ENCODE measurements around the gene SUMO4. TPM values are rescaled to one million over a fixed set of nuclear protein-coding genes. Genes with fewer than 3 reads are reported as not detected.
A peak's percentile ranks its signal among the peaks of the same experiment; 100 is the strongest.

The SUMO4 gene
- total RNA-seq (1.2 TPM), polyA plus RNA-seq (0.25 TPM)
- long read RNA-seq, donor 1: 0 reads
- long read RNA-seq, donor 2: 0 reads
- long read RNA-seq, donor 3: 0 reads
- long read RNA-seq, donor 4: 0 reads
- long read RNA-seq, donor 5: 0 reads
- long read RNA-seq, donor 6: 0 reads
- long read RNA-seq, donor 7: 0 reads
- long read RNA-seq, donor 8, partial matches to known transcripts: 0 of 1 reads
- long read RNA-seq, donor 8, other reads (novel, unspliced or antisense): 0 of 1 reads
- long read RNA-seq, donor 9: 0 reads
- long read RNA-seq, donor 10: 0 reads

GRCh38 chr6:149400050-149400449, at the start of gene SUMO4:
Gene SUMO4 (plus strand): TSS chr6:149400262. CDS start chr6:149400392, 130 bp downstream.
- Histone ChIP-seq H3K9me3 (ENCODE audit: control insufficient read depth in 2 of 2, insufficient read depth in 1 of 2, low read length in 1 of 2) (no peaks in the 10 kb centered on the region), H3K4me3 (ENCODE audit: low read length in 2 of 2) (no peak within 1 kb of the TSS), H3K36me3 (ENCODE audit: control insufficient read depth in 2 of 2, insufficient read depth in 2 of 2, low read length in 1 of 2) (peaks cover 8 to 58% of the 10 kb centered on the region in 2 donors), H3K27me3 (ENCODE audit: control insufficient read depth in 2 of 2, insufficient read depth in 1 of 2, low read length in 1 of 2) (no peaks in the 10 kb centered on the region), H3K4me1 (ENCODE audit: control insufficient read depth in 2 of 2, insufficient read depth in 2 of 2, low read length in 2 of 2) (no peaks in the 10 kb centered on the region), H3K27ac (ENCODE audit: low read depth in 1 of 2, low read length in 1 of 2) (no peak within 1 kb of the TSS)
- no peak for DNase-seq (ENCODE audit: low read depth in 6 of 9, low spot score in 9 of 9)
- WGBS: 99% methylated on average over 11 of the region's 11 CpGs

DNA sequence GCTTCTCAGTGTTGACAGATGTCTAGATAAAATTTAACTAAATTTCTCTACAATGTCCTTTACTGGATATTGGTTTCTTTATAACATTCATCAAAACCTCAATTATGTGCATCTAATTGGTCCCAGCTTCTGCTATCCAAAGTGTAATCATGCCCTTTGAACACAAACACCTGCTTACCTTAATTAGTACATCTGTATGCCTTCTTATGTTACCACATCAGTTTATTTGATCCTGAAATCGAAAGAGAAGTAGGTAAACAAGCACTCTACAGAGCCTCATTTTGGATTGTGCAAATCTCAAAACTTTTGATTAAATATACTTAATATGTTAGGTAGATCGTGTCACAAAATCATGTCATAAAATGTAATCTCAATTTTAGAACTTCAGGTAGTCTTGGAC, 46.1 kb upstream of the SUMO4 start:
- H3K4me3 ChIP-seq (ENCODE audit: low read length in 2 of 2): no peak overlapping the region
- WGBS: 55% methylated on average over 2 of the region's 2 CpGs
- H3K9me3 ChIP-seq (ENCODE audit: control insufficient read depth in 2 of 2, insufficient read depth in 1 of 2, low read length in 1 of 2): no peaks in the 10 kb centered on the region
- peaks cover 0 to 7% of the 10 kb centered on the region in 2 donors for H3K4me1 ChIP-seq (ENCODE audit: control insufficient read depth in 2 of 2, insufficient read depth in 2 of 2, low read length in 2 of 2)
- peak in 4 of 9 donors; percentile 23 to 54 (median 30) for DNase-seq (ENCODE audit: low read depth in 6 of 9, low spot score in 9 of 9)
- no peaks in the 10 kb centered on the region for H3K27me3 ChIP-seq (ENCODE audit: control insufficient read depth in 2 of 2, insufficient read depth in 1 of 2, low read length in 1 of 2)
- H3K36me3 ChIP-seq (ENCODE audit: control insufficient read depth in 2 of 2, insufficient read depth in 2 of 2, low read length in 1 of 2): peaks cover 0 to 3% of the 10 kb centered on the region in 2 donors
- no peak overlapping the region for H3K27ac ChIP-seq (ENCODE audit: low read depth in 1 of 2, low read length in 1 of 2)

DNA sequence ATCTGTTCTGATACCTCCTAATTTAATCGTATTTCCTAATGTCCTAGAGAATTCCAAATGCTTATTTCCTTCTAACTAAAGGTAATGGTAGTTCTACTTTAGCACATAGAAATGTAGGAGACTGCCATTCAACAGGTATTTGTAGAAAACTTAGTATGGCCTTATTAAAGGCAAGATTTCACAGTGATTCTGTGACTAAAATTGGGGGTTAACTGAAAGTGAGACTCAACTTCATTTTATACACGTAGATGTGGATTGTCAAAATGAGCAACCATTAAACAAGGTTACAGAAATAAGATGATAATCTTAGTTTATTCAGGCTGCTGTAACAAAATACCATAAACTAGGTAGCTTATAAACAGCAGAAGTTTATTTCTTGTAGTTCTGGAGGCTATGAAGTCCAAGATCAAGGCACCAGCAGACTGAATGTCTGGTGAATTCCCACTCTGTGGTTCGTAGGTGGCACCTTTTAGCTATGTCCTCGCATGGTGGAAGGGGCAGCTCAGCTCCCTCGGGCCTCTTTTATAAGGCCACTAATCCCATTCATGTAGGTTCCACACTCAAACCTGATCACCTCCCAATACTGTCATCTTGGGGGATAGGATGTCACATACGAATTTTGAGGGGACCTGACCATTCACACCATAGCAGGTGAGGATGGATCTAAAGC, 43.8 kb upstream of the SUMO4 start:
- Histone ChIP-seq H3K9me3 (ENCODE audit: control insufficient read depth in 2 of 2, insufficient read depth in 1 of 2, low read length in 1 of 2) (peaks cover 0 to 2% of the 10 kb centered on the region in 2 donors), H3K27ac (ENCODE audit: low read depth in 1 of 2, low read length in 1 of 2) (no peak overlapping the region), H3K4me1 (ENCODE audit: control insufficient read depth in 2 of 2, insufficient read depth in 2 of 2, low read length in 2 of 2) (peaks cover 0 to 12% of the 10 kb centered on the region in 2 donors), H3K36me3 (ENCODE audit: control insufficient read depth in 2 of 2, insufficient read depth in 2 of 2, low read length in 1 of 2) (peaks cover 0 to 6% of the 10 kb centered on the region in 2 donors), H3K4me3 (ENCODE audit: low read length in 2 of 2) (no peak overlapping the region), H3K27me3 (ENCODE audit: control insufficient read depth in 2 of 2, insufficient read depth in 1 of 2, low read length in 1 of 2) (no peaks in the 10 kb centered on the region)
- no peak for DNase-seq (ENCODE audit: low read depth in 6 of 9, low spot score in 9 of 9)
- WGBS: 96% methylated on average over 6 of the region's 6 CpGs

DNA sequence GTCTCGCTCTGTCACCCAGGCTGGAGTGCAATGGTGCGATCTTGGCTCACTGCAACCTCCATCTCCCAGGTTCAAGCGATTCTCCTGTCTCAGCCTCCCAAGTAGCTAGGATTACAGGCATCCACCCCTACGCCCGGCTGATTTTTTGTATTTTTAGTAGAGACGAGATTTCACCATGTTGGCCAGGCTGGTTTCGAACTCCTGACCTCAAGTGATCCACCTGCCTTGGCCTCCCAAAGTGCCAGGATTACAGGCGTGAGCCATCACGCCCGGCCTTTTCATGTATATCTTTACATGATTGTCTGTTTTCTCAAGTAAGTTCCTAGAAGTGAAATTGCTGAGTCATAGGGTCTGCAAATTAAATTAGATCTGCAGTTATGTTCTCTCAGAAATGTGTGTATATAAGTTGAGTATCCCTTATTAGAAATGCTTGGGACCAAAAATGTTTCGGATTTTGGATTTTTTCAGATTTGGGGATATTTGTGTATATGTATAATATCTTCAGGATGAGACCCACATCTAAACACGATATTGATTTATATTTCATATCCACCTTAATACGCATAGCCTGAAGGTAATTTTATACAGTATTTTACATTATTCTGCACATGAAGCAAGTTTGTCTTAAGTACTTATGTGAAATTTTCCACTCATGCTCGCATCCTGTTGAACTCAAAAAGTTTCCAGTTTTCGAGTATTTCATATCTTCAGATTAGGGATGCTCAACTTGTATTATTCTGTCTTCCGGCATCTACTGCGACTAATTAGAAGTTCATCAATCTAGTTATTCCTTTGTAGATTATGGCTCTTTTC, 42.1 kb upstream of the SUMO4 start:
- peaks cover 0 to 10% of the 10 kb centered on the region in 2 donors for H3K4me1 ChIP-seq (ENCODE audit: control insufficient read depth in 2 of 2, insufficient read depth in 2 of 2, low read length in 2 of 2)
- H3K9me3 ChIP-seq (ENCODE audit: control insufficient read depth in 2 of 2, insufficient read depth in 1 of 2, low read length in 1 of 2): peaks cover 0 to 5% of the 10 kb centered on the region in 2 donors
- no peak overlapping the region for H3K27ac ChIP-seq (ENCODE audit: low read depth in 1 of 2, low read length in 1 of 2)
- H3K36me3 ChIP-seq (ENCODE audit: control insufficient read depth in 2 of 2, insufficient read depth in 2 of 2, low read length in 1 of 2): peaks cover 0 to 11% of the 10 kb centered on the region in 2 donors
- WGBS: 94% methylated on average over 17 of the region's 17 CpGs
- no peak overlapping the region for H3K4me3 ChIP-seq (ENCODE audit: low read length in 2 of 2)
- no peak for DNase-seq (ENCODE audit: low read depth in 6 of 9, low spot score in 9 of 9)
- no peaks in the 10 kb centered on the region for H3K27me3 ChIP-seq (ENCODE audit: control insufficient read depth in 2 of 2, insufficient read depth in 1 of 2, low read length in 1 of 2)

DNA sequence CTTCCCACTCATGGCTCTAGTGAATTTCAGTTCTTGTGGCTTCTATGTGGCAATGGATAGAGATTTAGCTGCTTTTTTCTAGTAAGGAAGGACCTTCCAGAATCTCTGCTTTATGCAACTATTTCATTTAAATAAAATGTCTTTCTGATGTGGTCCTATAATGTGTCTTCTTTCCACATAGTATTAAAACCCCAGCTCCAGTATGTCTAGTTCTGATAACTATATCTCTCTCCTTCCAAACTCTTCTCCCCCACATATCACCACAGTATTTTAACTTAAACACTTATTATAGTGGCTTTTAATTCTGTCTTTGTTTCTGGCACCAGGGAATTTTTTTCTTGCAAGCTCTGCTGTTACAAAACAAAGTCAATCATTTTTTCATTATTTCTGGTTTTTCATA, 40.6 kb upstream of the SUMO4 start:
- H3K4me1 ChIP-seq (ENCODE audit: control insufficient read depth in 2 of 2, insufficient read depth in 2 of 2, low read length in 2 of 2): peaks cover 0 to 7% of the 10 kb centered on the region in 2 donors
- H3K4me3 ChIP-seq (ENCODE audit: low read length in 2 of 2): no peak overlapping the region
- peaks cover 0 to 11% of the 10 kb centered on the region in 2 donors for H3K36me3 ChIP-seq (ENCODE audit: control insufficient read depth in 2 of 2, insufficient read depth in 2 of 2, low read length in 1 of 2)
- no peaks in the 10 kb centered on the region for H3K27me3 ChIP-seq (ENCODE audit: control insufficient read depth in 2 of 2, insufficient read depth in 1 of 2, low read length in 1 of 2)
- H3K9me3 ChIP-seq (ENCODE audit: control insufficient read depth in 2 of 2, insufficient read depth in 1 of 2, low read length in 1 of 2): peaks cover 0 to 5% of the 10 kb centered on the region in 2 donors
- no peak overlapping the region for H3K27ac ChIP-seq (ENCODE audit: low read depth in 1 of 2, low read length in 1 of 2)
- no peak for DNase-seq (ENCODE audit: low read depth in 6 of 9, low spot score in 9 of 9)

GRCh38 chr6:149360536-149360935, 39.5 kb upstream of the SUMO4 start:
- Histone ChIP-seq H3K27ac (ENCODE audit: low read depth in 1 of 2, low read length in 1 of 2) (no peak overlapping the region), H3K27me3 (ENCODE audit: control insufficient read depth in 2 of 2, insufficient read depth in 1 of 2, low read length in 1 of 2) (no peaks in the 10 kb centered on the region), H3K9me3 (ENCODE audit: control insufficient read depth in 2 of 2, insufficient read depth in 1 of 2, low read length in 1 of 2) (peaks cover 0 to 5% of the 10 kb centered on the region in 2 donors), H3K4me1 (ENCODE audit: control insufficient read depth in 2 of 2, insufficient read depth in 2 of 2, low read length in 2 of 2) (peaks cover 0 to 7% of the 10 kb centered on the region in 2 donors), H3K36me3 (ENCODE audit: control insufficient read depth in 2 of 2, insufficient read depth in 2 of 2, low read length in 1 of 2) (peaks cover 0 to 11% of the 10 kb centered on the region in 2 donors), H3K4me3 (ENCODE audit: low read length in 2 of 2) (no peak overlapping the region)
- 99% methylated on average over 3 of the region's 3 CpGs for WGBS
- DNase-seq (ENCODE audit: low read depth in 6 of 9, low spot score in 9 of 9): no peak

GRCh38 chr6:149362289-149362688, 37.8 kb upstream of the SUMO4 start:
- Histone ChIP-seq H3K4me1 (ENCODE audit: control insufficient read depth in 2 of 2, insufficient read depth in 2 of 2, low read length in 2 of 2) (peaks cover 7 to 20% of the 10 kb centered on the region in 2 donors), H3K27me3 (ENCODE audit: control insufficient read depth in 2 of 2, insufficient read depth in 1 of 2, low read length in 1 of 2) (no peaks in the 10 kb centered on the region), H3K27ac (ENCODE audit: low read depth in 1 of 2, low read length in 1 of 2) (no peak overlapping the region), H3K9me3 (ENCODE audit: control insufficient read depth in 2 of 2, insufficient read depth in 1 of 2, low read length in 1 of 2) (peaks cover 0 to 5% of the 10 kb centered on the region in 2 donors), H3K36me3 (ENCODE audit: control insufficient read depth in 2 of 2, insufficient read depth in 2 of 2, low read length in 1 of 2) (peaks cover 0 to 8% of the 10 kb centered on the region in 2 donors), H3K4me3 (ENCODE audit: low read length in 2 of 2) (no peak overlapping the region)
- 98% methylated on average over 5 of the region's 5 CpGs for WGBS
- no peak for DNase-seq (ENCODE audit: low read depth in 6 of 9, low spot score in 9 of 9)

DNA sequence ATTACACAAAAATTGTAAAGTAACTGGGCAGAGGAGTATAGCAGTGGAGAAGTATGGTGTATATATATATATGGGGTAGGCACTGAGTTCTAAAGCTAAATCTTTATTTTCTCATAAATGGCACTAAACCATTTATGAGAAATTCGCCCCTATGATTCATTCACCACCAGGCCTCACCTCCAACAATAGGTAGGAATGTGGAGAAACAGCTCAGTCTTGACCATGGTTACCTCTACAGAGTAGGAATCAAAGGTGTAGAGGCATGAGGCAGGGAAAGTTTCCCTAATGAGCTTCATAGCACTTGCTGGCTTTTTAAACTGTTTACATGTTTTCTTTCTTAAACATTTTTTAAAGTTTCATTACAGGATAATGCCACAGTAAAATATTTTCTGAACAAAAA, 36.9 kb upstream of the SUMO4 start:
- 99% methylated on average over 1 of the region's 1 CpG for WGBS
- H3K9me3 ChIP-seq (ENCODE audit: control insufficient read depth in 2 of 2, insufficient read depth in 1 of 2, low read length in 1 of 2): peaks cover 0 to 5% of the 10 kb centered on the region in 2 donors
- H3K36me3 ChIP-seq (ENCODE audit: control insufficient read depth in 2 of 2, insufficient read depth in 2 of 2, low read length in 1 of 2): peaks cover 0 to 8% of the 10 kb centered on the region in 2 donors
- DNase-seq (ENCODE audit: low read depth in 6 of 9, low spot score in 9 of 9): no peak
- no peak overlapping the region for H3K27ac ChIP-seq (ENCODE audit: low read depth in 1 of 2, low read length in 1 of 2)
- H3K27me3 ChIP-seq (ENCODE audit: control insufficient read depth in 2 of 2, insufficient read depth in 1 of 2, low read length in 1 of 2): no peaks in the 10 kb centered on the region
- no peak overlapping the region for H3K4me3 ChIP-seq (ENCODE audit: low read length in 2 of 2)
- peaks cover 12 to 24% of the 10 kb centered on the region in 2 donors for H3K4me1 ChIP-seq (ENCODE audit: control insufficient read depth in 2 of 2, insufficient read depth in 2 of 2, low read length in 2 of 2)

DNA sequence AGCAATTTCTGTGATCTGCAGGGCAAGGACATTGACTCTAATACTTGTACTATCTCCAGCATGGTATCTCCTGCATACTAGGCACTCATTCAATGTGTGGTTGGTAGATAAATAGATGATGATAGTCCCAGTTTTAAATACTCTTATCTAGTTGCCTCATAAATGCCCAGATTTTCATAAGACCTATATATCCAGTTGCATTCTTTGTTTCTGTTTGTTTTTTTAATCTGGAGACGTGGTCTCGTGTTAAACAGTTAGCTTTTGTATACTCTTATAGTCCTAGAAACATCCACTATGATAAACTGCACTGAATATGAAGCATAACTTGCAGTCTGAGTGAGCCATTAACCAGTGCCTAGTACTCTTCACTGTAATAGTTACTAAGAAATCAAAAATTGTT, 35.5 kb upstream of the SUMO4 start:
- peaks cover 13 to 24% of the 10 kb centered on the region in 2 donors for H3K4me1 ChIP-seq (ENCODE audit: control insufficient read depth in 2 of 2, insufficient read depth in 2 of 2, low read length in 2 of 2)
- no peaks in the 10 kb centered on the region for H3K27me3 ChIP-seq (ENCODE audit: control insufficient read depth in 2 of 2, insufficient read depth in 1 of 2, low read length in 1 of 2)
- WGBS: 95% methylated on average over 2 of the region's 2 CpGs

More for the DNA sequence above, 35.5 kb upstream of the SUMO4 start:
- peaks cover 0 to 5% of the 10 kb centered on the region in 2 donors for H3K9me3 ChIP-seq (ENCODE audit: control insufficient read depth in 2 of 2, insufficient read depth in 1 of 2, low read length in 1 of 2)
- H3K36me3 ChIP-seq (ENCODE audit: control insufficient read depth in 2 of 2, insufficient read depth in 2 of 2, low read length in 1 of 2): peaks cover 0 to 8% of the 10 kb centered on the region in 2 donors
- H3K4me3 ChIP-seq (ENCODE audit: low read length in 2 of 2): no peak overlapping the region
- H3K27ac ChIP-seq (ENCODE audit: low read depth in 1 of 2, low read length in 1 of 2): no peak overlapping the region
- no peak for DNase-seq (ENCODE audit: low read depth in 6 of 9, low spot score in 9 of 9)
